WTC11 (cell line): Measurements from ENCODE around the gene FGD3.

ENCODE experiments used
- CREB1 ChIP-seq: sonication (generic); formaldehyde crosslinking; IDR thresholded peaks from 2 replicates; pipeline ENCODE4 v1.8.0; 2023; ENCODE audit warnings: mild to moderate bottlenecking, missing genetic modification reagents
- CTCF ChIP-seq: fragments of 200-600 bp; IDR thresholded peaks from 2 replicates; pipeline ENCODE4 v1.8.0; 2022; ENCODE audit warnings: antibody characterized with exemption
- ELF4 ChIP-seq: sonication (generic); formaldehyde crosslinking; IDR thresholded peaks from 2 replicates; pipeline ENCODE4 v1.8.1; 2022; ENCODE audit warnings: low read depth, mild to moderate bottlenecking, moderate library complexity, missing genetic modification reagents
- ESRRA ChIP-seq: sonication (generic); formaldehyde crosslinking; IDR thresholded peaks from 2 replicates; pipeline ENCODE4 v1.8.1; 2022; ENCODE audit warnings: mild to moderate bottlenecking, missing genetic modification reagents, borderline replicate concordance
- GABPB1 ChIP-seq: sonication (generic); formaldehyde crosslinking; IDR thresholded peaks from 2 replicates; pipeline ENCODE4 v1.8.1; 2023; ENCODE audit warnings: mild to moderate bottlenecking, missing genetic modification reagents
- NFATC4 ChIP-seq: fragments of 250-450 bp; sonication (Bioruptor Pico); IDR thresholded peaks from 2 replicates; pipeline ENCODE4 v1.9.0; 2021; ENCODE audit warnings: mild to moderate bottlenecking
- NFYB ChIP-seq: sonication (generic); formaldehyde crosslinking; conservative IDR thresholded peaks from 2 replicates; pipeline ENCODE4 v1.8.0; 2022; ENCODE audit warnings: low read depth, missing genetic modification reagents

- TF ChIP-seq CTCF (no peak), GABPB1 (no peak), NFATC4 (no peak), ESRRA (CRISPR knock-in tag) (no peak), ELF4 (CRISPR knock-in tag) (no peak), NFYB (CRISPR knock-in tag) (no peak), CREB1 (CRISPR knock-in tag) (no peak)
These were observed 45.2 kb downstream of the FGD3 start for GRCh38 chr9:92992549-92992948.
